ENCODE data around the gene YPEL3. TPM values are rescaled to one million over a fixed set of nuclear protein-coding genes. Genes with fewer than 3 reads are reported as not detected.

Gene YPEL3
- 100 to 1,000 TPM in 2 of 4 donors, 10 to 100 TPM in 2; 81.9 to 197 (median 122) TPM for total RNA-seq

- Histone ChIP-seq H3K4me3 (peak within 1 kb of the TSS; percentile 67 to 93 (median 82)), H3K4me1 (peaks cover 0 to 41% (median 26%) of the 10 kb centered on the region in 4 donors), H3K36me3 (peaks cover 5 to 23% (median 5%) of the 10 kb centered on the region in 3 donors), H3K27ac (peak within 1 kb of the TSS; percentile 90 to 97 (median 96)), H3K9me3 (peaks cover 0 to 23% (median 0%) of the 10 kb centered on the region in 4 donors), H3K27me3 (no peaks in the 10 kb centered on the region)
- peak; percentile 79 to 89 for DNase-seq (ENCODE audit: low spot score in 2 of 2)
- 23 to 35% methylated on average over 18 to 26 of the region's 77 CpGs for WGBS, 2 donors
- TF ChIP-seq CTCF (IDR thresholded peaks at IDR 0.05) (peak in 2 of 5 experiments; percentile 10 to 24), EP300 (IDR thresholded peaks at IDR 0.05) (peak in 1 of 2 donors; percentile 78), POLR2A (IDR thresholded peaks at IDR 0.05) (peak; percentile 60 to 92)
Measured at GRCh38 chr16:30096105-30096861, at the start of gene YPEL3. Gene YPEL3, minus strand, starts transcription at chr16:30096213. Its CDS starts 731 bp downstream, at chr16:30095482.

GRCh38 chr16:30145657-30146056, 49.6 kb upstream of the YPEL3 start:
- no peak for TF ChIP-seq EP300 (IDR thresholded peaks at IDR 0.05)
- no peak for TF ChIP-seq POLR2A (IDR thresholded peaks at IDR 0.05)
- 63 to 89% methylated on average over 1 of the region's 1 CpG for WGBS, 2 donors

DNA sequence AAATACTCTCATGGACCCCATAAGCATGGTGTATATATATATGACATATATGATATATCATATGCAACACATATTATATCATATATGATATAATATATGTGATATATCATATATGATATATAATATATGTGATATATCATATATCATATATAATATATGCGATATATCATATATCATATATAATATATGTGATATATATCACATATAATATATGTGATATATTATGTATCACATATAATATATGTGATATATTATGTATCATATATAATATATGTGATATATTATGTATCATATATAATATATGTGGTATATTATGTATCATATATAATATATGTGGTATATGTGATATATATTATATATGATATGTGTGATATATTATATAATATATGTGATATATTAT, 48.9 kb upstream of the YPEL3 start:
- DNase-seq (ENCODE audit: low spot score in 2 of 2), result no peak
- WGBS, 2 donors, result 39 to 72% methylated on average over 1 of the region's 1 CpG
- TF ChIP-seq POLR2A (IDR thresholded peaks at IDR 0.05) (no peak), CTCF (IDR thresholded peaks at IDR 0.05) (no peak), EP300 (IDR thresholded peaks at IDR 0.05) (no peak)
- H3K4me1 ChIP-seq, result no peaks in the 10 kb centered on the region
- H3K27me3 ChIP-seq, result no peaks in the 10 kb centered on the region
- peaks cover 0 to 14% (median 2%) of the 10 kb centered on the region in 4 donors for H3K9me3 ChIP-seq
- H3K27ac ChIP-seq, result no peak overlapping the region
- no peaks in the 10 kb centered on the region for H3K36me3 ChIP-seq
- no peak overlapping the region for H3K4me3 ChIP-seq

More at GRCh38 chr16:30145657-30146056, 49.6 kb upstream of the YPEL3 start:
- Histone ChIP-seq H3K27me3 (no peaks in the 10 kb centered on the region), H3K36me3 (no peaks in the 10 kb centered on the region), H3K27ac (no peak overlapping the region), H3K9me3 (peaks cover 0 to 14% (median 2%) of the 10 kb centered on the region in 4 donors), H3K4me1 (no peaks in the 10 kb centered on the region), H3K4me3 (no peak overlapping the region)
- DNase-seq (ENCODE audit: low spot score in 2 of 2), result no peak

DNA sequence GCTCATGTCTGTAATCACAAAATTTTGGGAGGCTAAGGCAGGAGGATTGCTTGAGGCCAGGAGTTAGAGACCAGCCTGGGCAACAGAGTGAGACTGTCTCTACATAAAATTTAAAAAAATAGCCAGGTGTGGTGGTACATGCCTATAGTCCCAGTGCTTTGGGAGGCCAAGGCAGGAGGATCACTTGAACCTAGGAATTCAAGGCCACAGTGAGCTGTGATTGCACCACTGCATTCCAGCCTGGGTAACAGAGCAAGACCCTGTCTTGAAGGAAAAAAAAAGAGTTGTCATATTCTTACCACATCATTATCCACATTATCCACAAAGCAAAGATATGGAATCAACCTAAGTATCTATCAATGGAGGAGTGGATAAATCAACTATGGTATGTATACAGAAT, 48.0 kb upstream of the YPEL3 start:
- no peaks in the 10 kb centered on the region for H3K4me1 ChIP-seq
- no peak overlapping the region for H3K4me3 ChIP-seq
- no peaks in the 10 kb centered on the region for H3K27me3 ChIP-seq
- peaks cover 0 to 5% (median 0%) of the 10 kb centered on the region in 4 donors for H3K9me3 ChIP-seq
- no peak for DNase-seq (ENCODE audit: low spot score in 2 of 2)
- H3K36me3 ChIP-seq, result no peaks in the 10 kb centered on the region
- no peak overlapping the region for H3K27ac ChIP-seq
- TF ChIP-seq EP300 (IDR thresholded peaks at IDR 0.05), result no peak
- TF ChIP-seq CTCF (IDR thresholded peaks at IDR 0.05), result no peak
- no peak for TF ChIP-seq POLR2A (IDR thresholded peaks at IDR 0.05)

GRCh38 chr16:30143347-30143702, 47.3 kb upstream of the YPEL3 start:
- WGBS, 2 donors, result 55 to 72% methylated on average over 2 of the region's 2 CpGs

More at GRCh38 chr16:30143347-30143702, 47.3 kb upstream of the YPEL3 start:
- TF ChIP-seq POLR2A (IDR thresholded peaks at IDR 0.05) (no peak), CTCF (IDR thresholded peaks at IDR 0.05) (no peak), EP300 (IDR thresholded peaks at IDR 0.05) (no peak)
- DNase-seq (ENCODE audit: low spot score in 2 of 2), result no peak
- Histone ChIP-seq H3K27me3 (no peaks in the 10 kb centered on the region), H3K27ac (no peak overlapping the region), H3K4me1 (no peaks in the 10 kb centered on the region), H3K36me3 (no peaks in the 10 kb centered on the region), H3K4me3 (no peak overlapping the region), H3K9me3 (no peaks in the 10 kb centered on the region)
